NOMO-1 (cell line): ENCODE measurements around the gene EIF2D.
A peak's percentile ranks its signal among the peaks of the same experiment; 100 is the strongest.

ENCODE experiments used
- DNase-seq, 2 experiments: peaks; one replicate each; lab custom pipeline; 2025; ENCODE audit not compliant: unreplicated experiment in 2 of 2; lab: John Stamatoyannopoulos, UW

The EIF2D gene

GRCh38 chr1:206551986-206552326, 60.3 kb downstream of the EIF2D start:
- no peak for DNase-seq

GRCh38 chr1:206551296-206551985, 60.8 kb downstream of the EIF2D start:
- no peak for DNase-seq

- no peak for DNase-seq
Observed at GRCh38 chr1:206550446-206550845, 61.8 kb downstream of the EIF2D start.

- DNase-seq: no peak
Observed at GRCh38 chr1:206547104-206547503, 65.2 kb downstream of the EIF2D start.

GRCh38 chr1:206545351-206545750, 66.9 kb downstream of the EIF2D start:
- no peak for DNase-seq

GRCh38 chr1:206544562-206545257, 67.6 kb downstream of the EIF2D start:
- DNase-seq: peak; percentile 34 to 43
